Smooth muscle cell (in vitro differentiated cells): ENCODE measurements around the gene IMMT. TPM values are rescaled to one million over a fixed set of nuclear protein-coding genes. Genes with fewer than 3 reads are reported as not detected.

Experiments used
- DNase-seq: peaks from one replicate; lab custom pipeline; 2025; ENCODE audit not compliant: unreplicated experiment; lab: John Stamatoyannopoulos, UW
- H2AFZ ChIP-seq: fragments of 200-600 bp; sonication (generic); 2 replicates; pipeline ENCODE4 v1.6.0; 2016; ENCODE audit warnings: antibody characterized with exemption, low read depth, mild to moderate bottlenecking
- H3F3A ChIP-seq: fragments of 200-600 bp; sonication (generic); 2 replicates; pipeline ENCODE4 v1.6.0; 2017; ENCODE audit warnings: antibody characterized with exemption, low read depth
- H3K27ac ChIP-seq: fragments of 200-600 bp; sonication (generic); 2 replicates; pipeline ENCODE4 v1.5.1; 2016; ENCODE audit warnings: low read depth, mild to moderate bottlenecking
- H3K27me3 ChIP-seq: fragments of 200-600 bp; sonication (generic); 2 replicates; pipeline ENCODE4 v1.6.1; 2016; ENCODE audit warnings: low read depth, mild to moderate bottlenecking
- H3K36me3 ChIP-seq: fragments of 200-600 bp; sonication (generic); 2 replicates; pipeline ENCODE4 v1.5.1; 2016; ENCODE audit warnings: low read depth
- H3K4me1 ChIP-seq: fragments of 200-600 bp; sonication (generic); 2 replicates; pipeline ENCODE4 v1.5.1; 2016; ENCODE audit warnings: low read depth
- H3K4me2 ChIP-seq: fragments of 200-600 bp; sonication (generic); 2 replicates; pipeline ENCODE4 v1.6.0; 2016; ENCODE audit warnings: mild to moderate bottlenecking
- H3K4me3 ChIP-seq: fragments of 200-600 bp; sonication (generic); 2 replicates; pipeline ENCODE4 v1.5.1; 2016; ENCODE audit warnings: mild to moderate bottlenecking
- H3K79me2 ChIP-seq: fragments of 200-600 bp; sonication (generic); 2 replicates; pipeline ENCODE4 v1.6.0; 2016; ENCODE audit warnings: low read depth, mild to moderate bottlenecking
- H3K9ac ChIP-seq: fragments of 200-600 bp; sonication (generic); 2 replicates; pipeline ENCODE4 v1.6.0; 2016; ENCODE audit warnings: low read depth
- H3K9me3 ChIP-seq: fragments of 200-600 bp; sonication (generic); replicated peaks from 2 replicates; pipeline ENCODE4 v1.5.1; 2016; ENCODE audit warnings: low read depth
- H4K20me1 ChIP-seq: fragments of 200-600 bp; sonication (generic); 2 replicates; pipeline ENCODE4 v1.6.0; 2016; ENCODE audit warnings: low read depth
- WGBS: methylation state at CpG from one replicate; pipeline ENCODE4 v1.1.7; 2016; ENCODE audit warnings: low lambda C conversion rate; 5-methylcytosine and 5-hydroxymethylcytosine counted together
- polyA plus RNA-seq: library from polyadenylated mRNA; unstranded; fragments of >200 nt; fragmentation: Nextera tagmentation; extraction: Ambion mirVana; gene quantifications from 2 replicates; pipeline ENCODE4 v1.2.1, GENCODE V29; 2016
- total RNA-seq: library from RNA; depleted of rRNA; stranded (reverse); fragments of >200 nt; gene quantifications from 2 replicates; pipeline ENCODE4 v1.2.3, GENCODE V29; 2014
- TF ChIP-seq, protein P1 (sequence below): fragments of 200-600 bp; sonication (generic); IDR thresholded peaks from 2 replicates; pipeline ENCODE4 v1.5.1; 2017; ENCODE audit warnings: borderline replicate concordance, mild to moderate bottlenecking, antibody characterized with exemption; ENCODE audit not compliant: insufficient read depth, poor library complexity, severe bottlenecking

Gene IMMT
- total and polyA plus RNA-seq, 2 experiments from 2014 or later: 71.1 to 74.5 TPM

DNA sequence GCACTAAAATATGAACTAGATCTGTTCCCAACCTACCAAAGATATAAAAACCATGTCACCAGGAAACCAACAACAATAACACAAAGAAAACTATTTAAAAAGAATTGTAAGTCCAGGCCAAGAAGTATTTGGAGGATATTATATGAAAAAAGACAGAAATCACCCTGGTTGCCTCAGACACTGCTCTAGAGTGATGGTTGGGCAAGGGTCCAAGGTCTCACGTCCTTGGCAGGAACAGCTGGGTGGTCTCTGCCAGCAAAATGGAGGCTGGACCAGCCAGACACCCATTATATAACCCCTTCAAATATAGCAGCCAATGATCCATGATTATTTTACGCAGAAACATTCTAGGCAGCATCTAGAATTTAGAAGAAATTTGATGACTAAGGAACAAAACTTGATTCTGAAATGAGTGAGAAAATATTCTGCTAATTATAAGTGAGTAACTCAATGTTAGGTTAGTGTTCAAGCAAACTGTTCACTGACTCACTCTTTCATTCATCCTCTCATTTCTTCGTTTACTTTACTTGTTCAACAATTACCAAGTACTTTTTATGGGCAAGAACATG, 39.4 kb upstream of the IMMT start:
- no peak overlapping the region for H3K27ac ChIP-seq
- no peak overlapping the region for H2AFZ ChIP-seq
- 88% methylated on average over 3 of the region's 3 CpGs for WGBS
- H3K79me2 ChIP-seq: no peaks in the 10 kb centered on the region
- TF ChIP-seq, protein P1, sequence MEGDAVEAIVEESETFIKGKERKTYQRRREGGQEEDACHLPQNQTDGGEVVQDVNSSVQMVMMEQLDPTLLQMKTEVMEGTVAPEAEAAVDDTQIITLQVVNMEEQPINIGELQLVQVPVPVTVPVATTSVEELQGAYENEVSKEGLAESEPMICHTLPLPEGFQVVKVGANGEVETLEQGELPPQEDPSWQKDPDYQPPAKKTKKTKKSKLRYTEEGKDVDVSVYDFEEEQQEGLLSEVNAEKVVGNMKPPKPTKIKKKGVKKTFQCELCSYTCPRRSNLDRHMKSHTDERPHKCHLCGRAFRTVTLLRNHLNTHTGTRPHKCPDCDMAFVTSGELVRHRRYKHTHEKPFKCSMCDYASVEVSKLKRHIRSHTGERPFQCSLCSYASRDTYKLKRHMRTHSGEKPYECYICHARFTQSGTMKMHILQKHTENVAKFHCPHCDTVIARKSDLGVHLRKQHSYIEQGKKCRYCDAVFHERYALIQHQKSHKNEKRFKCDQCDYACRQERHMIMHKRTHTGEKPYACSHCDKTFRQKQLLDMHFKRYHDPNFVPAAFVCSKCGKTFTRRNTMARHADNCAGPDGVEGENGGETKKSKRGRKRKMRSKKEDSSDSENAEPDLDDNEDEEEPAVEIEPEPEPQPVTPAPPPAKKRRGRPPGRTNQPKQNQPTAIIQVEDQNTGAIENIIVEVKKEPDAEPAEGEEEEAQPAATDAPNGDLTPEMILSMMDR: no peak
- H3K4me3 ChIP-seq: no peak overlapping the region
- H3K4me2 ChIP-seq: no peak overlapping the region
- H3K4me1 ChIP-seq: peaks cover 5% of the 10 kb centered on the region
- no peaks in the 10 kb centered on the region for H3K27me3 ChIP-seq
- no peak overlapping the region for H3K9ac ChIP-seq
- no peak for DNase-seq
- no peaks in the 10 kb centered on the region for H3F3A ChIP-seq
- no peaks in the 10 kb centered on the region for H3K9me3 ChIP-seq
- H3K36me3 ChIP-seq: no peaks in the 10 kb centered on the region
- no peaks in the 10 kb centered on the region for H4K20me1 ChIP-seq

DNA sequence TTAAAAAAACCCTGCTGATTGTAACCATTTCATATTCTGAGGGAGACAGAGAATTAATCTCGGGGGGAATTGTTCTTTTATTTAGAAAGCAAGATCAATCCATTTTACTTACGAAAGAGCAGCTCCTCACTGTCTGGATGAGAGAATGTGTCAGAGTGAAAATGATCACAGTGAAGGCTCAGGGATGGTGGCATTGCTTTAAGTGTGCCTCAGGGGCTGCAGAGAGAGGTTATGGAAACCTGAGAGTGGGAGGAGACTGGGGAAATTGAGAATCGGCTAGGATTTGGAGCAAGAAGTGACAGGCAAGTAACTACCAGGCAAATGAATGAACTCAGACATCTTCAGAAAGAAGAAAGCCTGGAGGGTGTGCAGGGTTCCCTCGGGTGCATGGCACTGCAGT, 38.2 kb upstream of the IMMT start:
- TF ChIP-seq, protein P1: no peak
- H3K27me3 ChIP-seq: no peaks in the 10 kb centered on the region
- no peak overlapping the region for H3K4me3 ChIP-seq
- no peak overlapping the region for H3K4me2 ChIP-seq
- H3K4me1 ChIP-seq: peaks cover 5% of the 10 kb centered on the region
- H3K79me2 ChIP-seq: no peaks in the 10 kb centered on the region
- DNase-seq: no peak
- no peak overlapping the region for H3K27ac ChIP-seq
- no peaks in the 10 kb centered on the region for H4K20me1 ChIP-seq
- no peaks in the 10 kb centered on the region for H3K36me3 ChIP-seq
- H3K9ac ChIP-seq: no peak overlapping the region
- 67% methylated on average over 4 of the region's 4 CpGs for WGBS
- no peaks in the 10 kb centered on the region for H3F3A ChIP-seq
- no peak overlapping the region for H2AFZ ChIP-seq
- no peaks in the 10 kb centered on the region for H3K9me3 ChIP-seq

DNA sequence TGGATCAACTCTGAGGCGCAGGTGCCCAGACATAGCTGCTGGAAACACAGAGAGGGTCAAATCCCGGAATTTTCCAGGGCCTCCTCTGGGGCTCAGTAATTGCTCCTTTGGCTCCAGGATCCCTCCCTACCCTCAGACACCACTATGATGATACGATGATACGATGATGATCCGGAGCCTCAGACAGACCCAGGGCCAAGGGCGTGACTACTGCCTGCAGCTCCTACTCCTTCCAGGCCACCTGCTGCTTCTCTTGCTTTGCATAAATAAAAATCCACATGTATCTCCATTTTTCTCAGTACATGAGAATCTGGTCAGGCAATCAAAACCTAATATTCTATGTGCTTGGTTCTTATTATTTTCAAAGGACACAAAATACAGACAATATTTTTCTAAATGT, 37.6 kb upstream of the IMMT start:
- no peak for DNase-seq
- Histone ChIP-seq H3K9ac (no peak overlapping the region), H3K36me3 (no peaks in the 10 kb centered on the region), H3K27ac (no peak overlapping the region), H3K9me3 (no peaks in the 10 kb centered on the region), H3F3A (no peaks in the 10 kb centered on the region), H2AFZ (no peak overlapping the region), H3K79me2 (no peaks in the 10 kb centered on the region), H3K4me1 (peaks cover 5% of the 10 kb centered on the region), H3K27me3 (no peaks in the 10 kb centered on the region), H3K4me3 (no peak overlapping the region), H3K4me2 (no peak overlapping the region), H4K20me1 (no peaks in the 10 kb centered on the region)
- TF ChIP-seq, protein P1: no peak
- 88% methylated on average over 6 of the region's 6 CpGs for WGBS

DNA sequence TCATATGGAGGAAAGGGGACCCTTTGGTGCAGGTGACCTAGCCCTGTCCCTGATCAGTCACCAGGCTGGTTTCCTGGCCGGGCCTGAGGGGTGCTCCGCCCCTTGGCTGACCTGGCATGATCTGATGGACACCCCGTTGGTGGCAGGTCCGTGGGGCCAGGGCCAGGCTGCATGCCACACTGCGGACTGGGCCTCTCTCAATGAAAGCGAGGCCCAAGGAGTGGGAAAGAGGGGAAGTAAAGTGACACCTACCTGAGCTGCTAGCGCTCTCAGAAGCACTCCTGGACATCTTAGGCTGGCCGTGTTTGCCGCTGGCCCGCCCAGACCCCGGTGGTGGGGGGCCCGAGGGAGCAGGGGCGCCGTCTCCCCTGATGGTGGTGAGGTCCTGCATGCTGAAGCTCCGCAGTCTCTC, 37.1 kb upstream of the IMMT start:
- Histone ChIP-seq H3K4me1 (peaks cover 5% of the 10 kb centered on the region), H3F3A (no peaks in the 10 kb centered on the region)

More for the DNA sequence above, 37.1 kb upstream of the IMMT start:
- H3K4me2 ChIP-seq: no peak overlapping the region
- 96% methylated on average over 15 of the region's 15 CpGs for WGBS
- no peaks in the 10 kb centered on the region for H3K27me3 ChIP-seq
- H2AFZ ChIP-seq: no peak overlapping the region
- no peaks in the 10 kb centered on the region for H3K79me2 ChIP-seq
- H3K4me3 ChIP-seq: no peak overlapping the region
- H4K20me1 ChIP-seq: no peaks in the 10 kb centered on the region
- DNase-seq: no peak
- no peaks in the 10 kb centered on the region for H3K36me3 ChIP-seq
- no peaks in the 10 kb centered on the region for H3K9me3 ChIP-seq
- TF ChIP-seq, protein P1: no peak
- H3K27ac ChIP-seq: no peak overlapping the region
- H3K9ac ChIP-seq: no peak overlapping the region
